22Rv1 (cell line): ENCODE results near the gene PAK6.

ENCODE experiments used
- CTCF ChIP-seq: fragments of 450-650 bp; IDR thresholded peaks from 2 replicates; pipeline ENCODE4 v1.5.1; 2017; ENCODE audit warnings: mild to moderate bottlenecking
- ZFX ChIP-seq: fragments of 450-650 bp; IDR thresholded peaks from 2 replicates; pipeline ENCODE4 v1.6.1; 2017; ENCODE audit warnings: antibody characterized with exemption, borderline replicate concordance

GRCh38 chr15:40233727-40234577, 4.9 kb upstream of the PAK6 start:
- TF ChIP-seq ZFX, result no peak
- TF ChIP-seq CTCF, result no peak
